SU-DHL-6 (cell line): ENCODE measurements around the gene L3MBTL4.

Experiments used
- EZH2phosphoT487 ChIP-seq: fragments of 200-600 bp; sonication (generic), shearing (Covaris generic); conservative IDR thresholded peaks from 2 replicates; pipeline ENCODE4 v1.6.1; 2018; ENCODE audit warnings: mild to moderate bottlenecking, antibody characterized with exemption, low read length, moderate library complexity, mixed read lengths
- TF ChIP-seq, protein P1 (sequence below): fragments of 200-600 bp; sonication (generic); IDR thresholded peaks from one replicate; pipeline ENCODE4 v1.5.1; 2017; ENCODE audit warnings: antibody characterized with exemption, mild to moderate bottlenecking, low read length, moderate library complexity; ENCODE audit not compliant: insufficient read depth, poor library complexity, severe bottlenecking

DNA sequence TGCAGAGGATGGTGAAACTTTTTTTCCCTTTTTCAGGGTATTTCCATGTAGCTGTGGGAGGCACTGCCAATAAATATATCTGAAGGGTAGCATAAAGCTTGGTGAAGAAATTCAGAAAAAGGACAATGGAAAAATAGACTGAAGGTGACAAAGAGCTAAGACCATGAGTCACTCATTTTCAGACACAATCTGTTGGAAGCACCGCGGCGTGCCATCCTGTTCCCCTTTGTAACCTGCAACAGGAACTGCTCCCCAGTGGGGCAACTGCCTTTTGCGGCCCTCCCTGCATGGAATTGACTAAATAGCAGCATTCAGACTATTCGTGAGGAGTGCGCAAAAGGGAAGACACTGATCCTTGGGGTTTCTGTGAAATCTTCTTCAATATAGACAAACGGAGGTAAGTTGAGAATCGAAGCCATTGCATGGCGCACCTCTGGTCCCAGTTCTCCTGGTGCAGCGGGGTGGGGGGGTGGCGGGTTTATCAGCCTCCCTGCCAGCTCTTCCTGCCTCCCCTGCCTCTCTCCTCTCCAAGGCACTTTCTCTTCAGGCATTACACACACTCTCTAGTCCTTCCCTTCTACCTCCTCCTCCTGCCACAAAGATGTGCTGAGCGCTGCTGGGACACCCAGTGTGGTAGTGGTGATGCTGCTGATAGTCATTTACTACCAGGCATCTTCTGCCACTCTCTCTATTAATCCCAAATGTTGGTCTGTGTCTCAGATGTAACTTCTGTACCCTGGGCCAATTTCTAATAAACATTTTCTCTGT, 393.2 kb downstream of the L3MBTL4 start:
- TF ChIP-seq, protein P1, sequence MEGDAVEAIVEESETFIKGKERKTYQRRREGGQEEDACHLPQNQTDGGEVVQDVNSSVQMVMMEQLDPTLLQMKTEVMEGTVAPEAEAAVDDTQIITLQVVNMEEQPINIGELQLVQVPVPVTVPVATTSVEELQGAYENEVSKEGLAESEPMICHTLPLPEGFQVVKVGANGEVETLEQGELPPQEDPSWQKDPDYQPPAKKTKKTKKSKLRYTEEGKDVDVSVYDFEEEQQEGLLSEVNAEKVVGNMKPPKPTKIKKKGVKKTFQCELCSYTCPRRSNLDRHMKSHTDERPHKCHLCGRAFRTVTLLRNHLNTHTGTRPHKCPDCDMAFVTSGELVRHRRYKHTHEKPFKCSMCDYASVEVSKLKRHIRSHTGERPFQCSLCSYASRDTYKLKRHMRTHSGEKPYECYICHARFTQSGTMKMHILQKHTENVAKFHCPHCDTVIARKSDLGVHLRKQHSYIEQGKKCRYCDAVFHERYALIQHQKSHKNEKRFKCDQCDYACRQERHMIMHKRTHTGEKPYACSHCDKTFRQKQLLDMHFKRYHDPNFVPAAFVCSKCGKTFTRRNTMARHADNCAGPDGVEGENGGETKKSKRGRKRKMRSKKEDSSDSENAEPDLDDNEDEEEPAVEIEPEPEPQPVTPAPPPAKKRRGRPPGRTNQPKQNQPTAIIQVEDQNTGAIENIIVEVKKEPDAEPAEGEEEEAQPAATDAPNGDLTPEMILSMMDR: no peak
- no peak for TF ChIP-seq EZH2phosphoT487
